H9 (cell line): ENCODE data around the gene EQTN. TPM values are rescaled to one million over a fixed set of nuclear protein-coding genes. Genes with fewer than 3 reads are reported as not detected.

Experiments
- DNase-seq: peaks from one replicate; pipeline ENCODE4 v3.0.0-alpha.2; 2017
- H2AFZ ChIP-seq: one replicate; pipeline ENCODE4 v1.6.1; 2013; ENCODE audit warnings: mild to moderate bottlenecking, low read length, control low read depth, moderate library complexity
- H2AK5ac ChIP-seq: 2 replicates; pipeline ENCODE4 v1.6.1; 2013; ENCODE audit warnings: low read length, control low read depth, mixed read lengths; ENCODE audit not compliant: insufficient read length
- H2BK120ac ChIP-seq: one replicate; pipeline ENCODE4 v1.6.1; 2013; ENCODE audit warnings: low read depth, mild to moderate bottlenecking, low read length, control low read depth, inconsistent platforms; ENCODE audit not compliant: poor library complexity, severe bottlenecking
- H2BK12ac ChIP-seq: 2 replicates; pipeline ENCODE4 v1.6.1; 2013; ENCODE audit warnings: low read length, control low read depth, mixed read lengths, low read depth; ENCODE audit not compliant: insufficient read length
- H2BK15ac ChIP-seq: 2 replicates; pipeline ENCODE4 v1.6.1; 2013; ENCODE audit warnings: low read depth, low read length, control low read depth
- H2BK20ac ChIP-seq: one replicate; pipeline ENCODE4 v1.6.1; 2013; ENCODE audit warnings: low read depth, mild to moderate bottlenecking, low read length, control low read depth, inconsistent platforms; ENCODE audit not compliant: poor library complexity, severe bottlenecking
- H2BK5ac ChIP-seq: 2 replicates; pipeline ENCODE4 v1.6.1; 2013; ENCODE audit warnings: low read length, control low read depth, mixed read lengths; ENCODE audit not compliant: insufficient read length
- H3K14ac ChIP-seq: 2 replicates; pipeline ENCODE4 v1.6.1; 2013; ENCODE audit warnings: low read length, control low read depth; ENCODE audit not compliant: insufficient read depth
- H3K18ac ChIP-seq: 2 replicates; pipeline ENCODE4 v1.6.1; 2013; ENCODE audit warnings: low read depth, mild to moderate bottlenecking, mixed read lengths, low read length, control low read depth; ENCODE audit not compliant: insufficient read length
- H3K23ac ChIP-seq: 2 replicates; pipeline ENCODE4 v1.6.1; 2013; ENCODE audit warnings: low read length, control low read depth, mixed read lengths, low read depth; ENCODE audit not compliant: insufficient read length
- H3K23me2 ChIP-seq: 2 replicates; pipeline ENCODE4 v1.6.1; 2013; ENCODE audit warnings: low read depth, mild to moderate bottlenecking, mixed read lengths, low read length, control low read depth; ENCODE audit not compliant: insufficient read length, poor library complexity, severe bottlenecking
- H3K27ac ChIP-seq: 2 replicates; pipeline ENCODE4 v1.5.1; 2013; ENCODE audit warnings: low read length, control low read depth, mixed read lengths, low read depth; ENCODE audit not compliant: insufficient read length
- H3K27me3 ChIP-seq: 2 replicates; pipeline ENCODE4 v1.6.1; 2013; ENCODE audit warnings: low read length, control low read depth, inconsistent platforms; ENCODE audit not compliant: insufficient read depth
- H3K4ac ChIP-seq: 2 replicates; pipeline ENCODE4 v1.6.1; 2013; ENCODE audit warnings: low read depth, mild to moderate bottlenecking, control low read depth, inconsistent platforms, low read length, moderate library complexity
- H3K4me1 ChIP-seq: 2 replicates; pipeline ENCODE4 v1.6.1; 2013; ENCODE audit warnings: low read length, control low read depth, inconsistent platforms; ENCODE audit not compliant: insufficient read depth
- H3K4me2 ChIP-seq: 2 replicates; pipeline ENCODE4 v1.6.1; 2013; ENCODE audit warnings: low read length, control low read depth, mixed read lengths; ENCODE audit not compliant: insufficient read length, insufficient read depth
- H3K56ac ChIP-seq: 2 replicates; pipeline ENCODE4 v1.6.1; 2013; ENCODE audit warnings: low read depth, mild to moderate bottlenecking, mixed read lengths, low read length, control low read depth; ENCODE audit not compliant: insufficient read length
- H3K79me1 ChIP-seq: 2 replicates; pipeline ENCODE4 v1.6.1; 2013; ENCODE audit warnings: low read depth, mild to moderate bottlenecking, moderate library complexity, low read length, control low read depth, inconsistent platforms; ENCODE audit not compliant: insufficient read depth, poor library complexity, severe bottlenecking
- H3K79me2 ChIP-seq: 2 replicates; pipeline ENCODE4 v1.6.1; 2013; ENCODE audit warnings: low read length, control low read depth, inconsistent platforms; ENCODE audit not compliant: insufficient read depth
- H3K9ac ChIP-seq: 2 replicates; pipeline ENCODE4 v1.6.1; 2013; ENCODE audit warnings: low read length, control low read depth, mixed read lengths; ENCODE audit not compliant: insufficient read length; ENCODE audit errors: extremely low read depth
- H3K9me3 ChIP-seq: one replicate; pipeline ENCODE4 v1.6.1; 2013; ENCODE audit warnings: low read depth, low read length, inconsistent platforms; ENCODE audit not compliant: control insufficient read depth
- H3T11ph ChIP-seq: one replicate; pipeline ENCODE4 v1.6.1; 2013; ENCODE audit warnings: mild to moderate bottlenecking, low read length, control low read depth, inconsistent platforms
- H4K20me1 ChIP-seq: one replicate; pipeline ENCODE4 v1.6.1; 2013; ENCODE audit not compliant: control insufficient read depth, insufficient read length, insufficient read depth
- H4K5ac ChIP-seq: 2 replicates; pipeline ENCODE4 v1.6.1; 2013; ENCODE audit warnings: low read depth, mild to moderate bottlenecking, mixed read lengths, low read length, control low read depth; ENCODE audit not compliant: insufficient read length
- H4K8ac ChIP-seq: replicated peaks from 2 replicates; pipeline ENCODE4 v1.6.1; 2013; ENCODE audit warnings: low read length, control low read depth, mixed read lengths, low read depth; ENCODE audit not compliant: insufficient read length
- H4K91ac ChIP-seq: 2 replicates; pipeline ENCODE4 v1.6.1; 2013; ENCODE audit warnings: low read depth, mild to moderate bottlenecking, moderate library complexity, mixed read lengths, low read length, control low read depth; ENCODE audit not compliant: insufficient read length
- H3K27ac Mint-ChIP-seq, 3 experiments: 2 replicates in 2 of 3; 3 replicates in 1 of 3; pipeline ENCODE4 v1.8.0; 2020 to 2021; ENCODE audit warnings: mixed read lengths in 3 of 3, mild to moderate bottlenecking in 1 of 3, moderate library complexity in 1 of 3
- H3K27me3 Mint-ChIP-seq: 2 replicates; pipeline ENCODE4 v1.8.0; 2021; ENCODE audit warnings: low read depth, mild to moderate bottlenecking, moderate library complexity, mixed read lengths
- H3K36me3 Mint-ChIP-seq, 3 experiments: 2 replicates in 2 of 3; 3 replicates in 1 of 3; pipeline ENCODE4 v1.8.0; 2020 to 2021; ENCODE audit warnings: low read depth in 3 of 3, mixed read lengths in 3 of 3; ENCODE audit not compliant: insufficient read depth in 1 of 3
- H3K4me1 Mint-ChIP-seq, 2 experiments: 2 replicates each; pipeline ENCODE4 v1.8.0; 2020; ENCODE audit warnings: mixed read lengths in 2 of 2
- H3K4me3 Mint-ChIP-seq, 2 experiments: 2 replicates in 1 of 2; 3 replicates in 1 of 2; pipeline ENCODE4 v1.8.0; 2020 to 2021; ENCODE audit warnings: mild to moderate bottlenecking in 2 of 2, mixed read lengths in 2 of 2, moderate library complexity in 1 of 2
- H3K9me3 Mint-ChIP-seq, 2 experiments: 2 replicates in 1 of 2; 3 replicates in 1 of 2; pipeline ENCODE4 v1.8.0; 2020; ENCODE audit warnings: mild to moderate bottlenecking in 2 of 2, mixed read lengths in 2 of 2, moderate library complexity in 1 of 2
- WGBS: extraction: QIAGEN DNeasy Blood & Tissue Kit; methylation state at CpG from one replicate; pipeline ENCODE4 v1.1.7; 2013; ENCODE audit warnings: missing lambda C conversion rate, low lambda C conversion rate, mixed read lengths; ENCODE audit not compliant: insufficient read length; ENCODE audit errors: extremely low coverage; 5-methylcytosine and 5-hydroxymethylcytosine counted together
- total RNA-seq: library from RNA; stranded (reverse); gene quantifications from 2 replicates; pipeline ENCODE4 v1.2.1, GENCODE V29; 2021
- TF ChIP-seq, protein P1 (sequence below): fragments of 200-600 bp; sonication (generic); conservative IDR thresholded peaks from 3 replicates; pipeline ENCODE4 v1.8.0; 2021; ENCODE audit warnings: antibody characterized with exemption, mild to moderate bottlenecking

Gene EQTN
- total RNA-seq, 1 experiment from 2014 or later, result not detected

DNA sequence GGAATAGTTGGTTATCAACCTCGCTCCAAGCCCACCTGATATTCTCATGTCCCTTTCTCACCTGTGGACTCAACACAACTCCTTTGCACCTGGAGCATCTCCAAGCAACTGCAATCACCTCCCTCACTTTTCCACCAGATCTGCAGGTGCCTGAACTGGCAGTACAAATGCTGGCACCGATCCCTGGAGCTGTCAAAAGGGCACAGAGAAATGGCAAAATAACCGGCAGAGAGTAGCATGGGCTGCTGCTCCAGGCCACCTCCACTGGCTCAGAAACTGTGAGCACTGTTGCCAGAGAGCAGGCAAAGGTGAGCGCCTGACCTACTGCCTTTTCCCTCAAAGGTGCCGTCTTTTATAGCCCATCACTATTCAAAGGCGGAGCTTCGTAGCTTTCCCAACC is 14.7 kb downstream of the EQTN start:
- peaks cover 11 to 13% of the 10 kb centered on the region in 2 experiments; a peak in 3 of 4 replicates for H3K4me1 Mint-ChIP-seq
- H3K18ac ChIP-seq, result no peak overlapping the region
- no peak overlapping the region for H2BK5ac ChIP-seq
- H3K27me3 Mint-ChIP-seq, result no peaks in the 10 kb centered on the region
- no peak overlapping the region for H3K56ac ChIP-seq
- H3K23ac ChIP-seq, result no peak overlapping the region
- no peaks in the 10 kb centered on the region for H3K9me3 ChIP-seq
- H3K14ac ChIP-seq, result no peak overlapping the region
- H4K20me1 ChIP-seq, result no peaks in the 10 kb centered on the region
- H3K4ac ChIP-seq, result no peak overlapping the region
- H3K4me2 ChIP-seq, result no peak overlapping the region
- H3K36me3 Mint-ChIP-seq, result no peaks in the 10 kb centered on the region
- no peak overlapping the region for H2BK20ac ChIP-seq
- no peak overlapping the region for H3T11ph ChIP-seq
- H4K8ac ChIP-seq, result no peak overlapping the region
- no peaks in the 10 kb centered on the region for H3K79me2 ChIP-seq
- no peak overlapping the region for H4K91ac ChIP-seq
- no peaks in the 10 kb centered on the region for H3K9me3 Mint-ChIP-seq
- DNase-seq, result no peak
- H3K23me2 ChIP-seq, result no peaks in the 10 kb centered on the region
- H2BK12ac ChIP-seq, result no peak overlapping the region
- WGBS, result no CpG with 5 or more reads among the region's 7 CpGs
- no peak overlapping the region; a peak in 1 of 7 replicates for H3K27ac Mint-ChIP-seq
- no peaks in the 10 kb centered on the region for H3K4me1 ChIP-seq
- no peak overlapping the region for H4K5ac ChIP-seq
- no peaks in the 10 kb centered on the region for H3K27me3 ChIP-seq
- H2BK120ac ChIP-seq, result no peak overlapping the region
- H2AFZ ChIP-seq, result no peak overlapping the region
- no peaks in the 10 kb centered on the region for H3K79me1 ChIP-seq
- H2AK5ac ChIP-seq, result no peak overlapping the region
- no peak overlapping the region for H3K9ac ChIP-seq
- no peak overlapping the region for H3K27ac ChIP-seq
- no peak overlapping the region for H2BK15ac ChIP-seq
- TF ChIP-seq, protein P1, sequence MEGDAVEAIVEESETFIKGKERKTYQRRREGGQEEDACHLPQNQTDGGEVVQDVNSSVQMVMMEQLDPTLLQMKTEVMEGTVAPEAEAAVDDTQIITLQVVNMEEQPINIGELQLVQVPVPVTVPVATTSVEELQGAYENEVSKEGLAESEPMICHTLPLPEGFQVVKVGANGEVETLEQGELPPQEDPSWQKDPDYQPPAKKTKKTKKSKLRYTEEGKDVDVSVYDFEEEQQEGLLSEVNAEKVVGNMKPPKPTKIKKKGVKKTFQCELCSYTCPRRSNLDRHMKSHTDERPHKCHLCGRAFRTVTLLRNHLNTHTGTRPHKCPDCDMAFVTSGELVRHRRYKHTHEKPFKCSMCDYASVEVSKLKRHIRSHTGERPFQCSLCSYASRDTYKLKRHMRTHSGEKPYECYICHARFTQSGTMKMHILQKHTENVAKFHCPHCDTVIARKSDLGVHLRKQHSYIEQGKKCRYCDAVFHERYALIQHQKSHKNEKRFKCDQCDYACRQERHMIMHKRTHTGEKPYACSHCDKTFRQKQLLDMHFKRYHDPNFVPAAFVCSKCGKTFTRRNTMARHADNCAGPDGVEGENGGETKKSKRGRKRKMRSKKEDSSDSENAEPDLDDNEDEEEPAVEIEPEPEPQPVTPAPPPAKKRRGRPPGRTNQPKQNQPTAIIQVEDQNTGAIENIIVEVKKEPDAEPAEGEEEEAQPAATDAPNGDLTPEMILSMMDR, result no peak
- H3K4me3 Mint-ChIP-seq, result no peak overlapping the region
